ENCODE results near the gene MACROD2.

DNA sequence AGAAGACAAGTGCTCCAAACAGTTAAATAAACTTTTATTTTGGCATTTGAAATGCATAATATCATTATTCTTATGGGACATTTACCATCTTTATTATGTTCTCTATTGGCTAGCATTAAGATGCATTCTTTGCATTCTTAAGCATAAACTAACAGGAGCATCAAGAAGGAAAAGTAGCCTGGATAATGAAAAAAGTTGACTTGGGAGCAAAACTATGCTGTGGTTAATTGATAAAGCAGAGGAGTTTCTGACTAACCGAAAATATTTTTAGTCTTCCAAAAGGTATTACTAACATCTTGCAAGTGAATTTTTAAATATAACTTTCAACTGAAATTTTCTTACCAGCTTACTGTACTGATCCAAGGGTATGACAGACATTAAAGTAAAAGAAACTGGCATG, 201.8 kb downstream of the MACROD2 start:
- no peak for TF ChIP-seq CTCF (conservative IDR thresholded peaks at IDR 0.05 in 1 of 2, IDR thresholded peaks at IDR 0.05 in 1 of 2; ENCODE audit: extremely low read depth in 1 of 2, insufficient read depth in 1 of 2, low read depth in 1 of 2, low read length in 2 of 2)
- TF ChIP-seq EZH2 (IDR thresholded peaks at IDR 0.05; ENCODE audit: borderline replicate concordance, low read length), result no peak

Measured in mammary epithelial cell (primary cell).